CD14-positive monocyte (primary cell): ENCODE results near the gene CHST11. TPM values are rescaled to one million over a fixed set of nuclear protein-coding genes. Genes with fewer than 3 reads are reported as not detected.

Experiments
- DNase-seq, 3 donors: peaks; one replicate each; pipeline ENCODE4 v3.0.0-alpha.2; 2011 to 2022
- H2AFZ ChIP-seq: 2 replicates; pipeline ENCODE4 v1.6.0; 2012; ENCODE audit warnings: mild to moderate bottlenecking, low read depth, low read length, inconsistent platforms; ENCODE audit not compliant: insufficient read depth, poor library complexity, severe bottlenecking
- H3K27ac ChIP-seq, 2 donors: 1 replicate in 1 of 2; 2 replicates in 1 of 2; pipeline ENCODE4 v1.5.1; 2012 to 2013; ENCODE audit warnings: low read length in 2 of 2, control low read depth in 1 of 2, inconsistent platforms in 1 of 2, low read depth in 1 of 2, mild to moderate bottlenecking in 1 of 2
- H3K27me3 ChIP-seq, 2 donors: one replicate each; pipeline versions ENCODE4 v1.6.0 to v1.6.1; 2011 to 2013; ENCODE audit warnings: low read length in 2 of 2; ENCODE audit not compliant: control insufficient read depth in 2 of 2, insufficient read depth in 2 of 2
- H3K36me3 ChIP-seq, 2 donors: replicated peaks in 1 of 2; 1 replicate in 1 of 2; 2 replicates in 1 of 2; pipeline versions ENCODE4 v1.5.1 to v1.6.1; 2012 to 2013; ENCODE audit warnings: low read length in 2 of 2, control low read depth in 1 of 2, inconsistent platforms in 1 of 2, mild to moderate bottlenecking in 1 of 2; ENCODE audit not compliant: insufficient read depth in 2 of 2, control insufficient read depth in 1 of 2
- H3K4me1 ChIP-seq, 2 donors: 1 replicate in 1 of 2; 2 replicates in 1 of 2; pipeline versions ENCODE4 v1.5.1 to v1.6.1; 2012 to 2013; ENCODE audit warnings: low read length in 2 of 2, control low read depth in 1 of 2, inconsistent platforms in 1 of 2, mild to moderate bottlenecking in 1 of 2, moderate library complexity in 1 of 2; ENCODE audit not compliant: insufficient read depth in 2 of 2, control insufficient read depth in 1 of 2
- H3K4me2 ChIP-seq: replicated peaks from 2 replicates; pipeline ENCODE3; 2012; ENCODE audit warnings: low read length, moderate library complexity, mild to moderate bottlenecking; ENCODE audit not compliant: poor library complexity, severe bottlenecking; ENCODE audit errors: extremely low read depth
- H3K4me3 ChIP-seq, 3 experiments: fragments of 200-600 bp in 1 of 3; sonication (generic) in 1 of 3; replicated peaks in 1 of 3; 1 replicate in 2 of 3; 2 replicates in 1 of 3; pipeline ENCODE4 v1.5.1; 2011 to 2013; ENCODE audit warnings: low read length in 3 of 3, mild to moderate bottlenecking in 3 of 3, control low read depth in 2 of 3, low read depth in 2 of 3, inconsistent platforms in 1 of 3, moderate library complexity in 1 of 3
- H3K79me2 ChIP-seq: 2 replicates; pipeline ENCODE4 v1.6.0; 2012; ENCODE audit warnings: mild to moderate bottlenecking, control low read depth, inconsistent platforms, low read length, moderate library complexity; ENCODE audit not compliant: insufficient read depth
- H3K9ac ChIP-seq: 2 replicates; pipeline ENCODE4 v1.6.0; 2017; ENCODE audit warnings: low read length, mild to moderate bottlenecking; ENCODE audit not compliant: insufficient read depth, poor library complexity, severe bottlenecking
- H3K9me3 ChIP-seq, 2 donors: replicated peaks in 1 of 2; 1 replicate in 1 of 2; 2 replicates in 1 of 2; pipeline versions ENCODE4 v1.5.1 to v1.6.1; 2012 to 2013; ENCODE audit warnings: low read length in 2 of 2, control low read depth in 1 of 2; ENCODE audit not compliant: control insufficient read depth in 1 of 2, insufficient read depth in 1 of 2
- H4K20me1 ChIP-seq: 2 replicates; pipeline ENCODE4 v1.6.0; 2012; ENCODE audit warnings: mild to moderate bottlenecking, low read length, control low read depth, moderate library complexity; ENCODE audit not compliant: insufficient read depth
- H3K27ac Mint-ChIP-seq, 7 donors: one replicate each; pipeline ENCODE4 v1.8.0; 2020; ENCODE audit warnings: mild to moderate bottlenecking in 7 of 7, mixed read lengths in 7 of 7, moderate library complexity in 6 of 7, inconsistent platforms in 2 of 7
- H3K27me3 Mint-ChIP-seq, 3 donors: one replicate each; pipeline ENCODE4 v1.8.0; 2021 to 2022; ENCODE audit warnings: low read depth in 3 of 3, mild to moderate bottlenecking in 3 of 3, mixed read lengths in 3 of 3, moderate library complexity in 3 of 3, inconsistent platforms in 1 of 3
- H3K36me3 Mint-ChIP-seq, 2 donors: one replicate each; pipeline ENCODE4 v1.8.0; 2020; ENCODE audit warnings: mixed read lengths in 2 of 2, inconsistent platforms in 1 of 2, mild to moderate bottlenecking in 1 of 2
- H3K4me1 Mint-ChIP-seq: one replicate; pipeline ENCODE4 v1.8.0; 2020; ENCODE audit warnings: mild to moderate bottlenecking, mixed read lengths
- H3K4me3 Mint-ChIP-seq, 2 donors: one replicate each; pipeline ENCODE4 v1.8.0; 2020; ENCODE audit warnings: mild to moderate bottlenecking in 2 of 2, mixed read lengths in 2 of 2, moderate library complexity in 1 of 2
- H3K9me3 Mint-ChIP-seq, 7 donors: one replicate each; pipeline ENCODE4 v1.8.0; 2020 to 2022; ENCODE audit warnings: mixed read lengths in 7 of 7, mild to moderate bottlenecking in 6 of 7, moderate library complexity in 6 of 7, inconsistent platforms in 2 of 7
- CTCF ChIP-seq: fragments of 200-600 bp; IDR thresholded peaks from one replicate; pipeline ENCODE4 v1.8.0; 2022; ENCODE audit warnings: antibody characterized with exemption, mild to moderate bottlenecking
- WGBS: methylation state at CpG from one replicate; pipeline ENCODE4 v1.1.5; 2013; ENCODE audit warnings: missing lambda C conversion rate; ENCODE audit not compliant: insufficient coverage; 5-methylcytosine and 5-hydroxymethylcytosine counted together
- intact Hi-C, 2 donors: fragments of 100-400 bp; cut with micrococcal nuclease; formaldehyde crosslinking; loops; one replicate each; pipeline versions ENCODE4 v1.15.0 to v1.15.1; 2023
- polyA plus RNA-seq, 3 donors: library from polyadenylated mRNA; depleted of rRNA in 1 of 3; unstranded in 2 of 3; stranded (reverse) in 1 of 3; fragments of 300-500 nt in 2 of 3; fragments of >200 nt in 1 of 3; fragmentation: Illumina TruSeq in 2 of 3; gene quantifications; 1 replicate in 2 of 3; 2 replicates in 1 of 3; pipeline ENCODE4 v1.2.3, GENCODE V29; 2012 to 2021

The CHST11 gene
- polyA plus RNA-seq, 3 donors = 44.4 to 66.6 (median 48.4) TPM

- H3K27ac Mint-ChIP-seq = peak overlapping the region; percentile 31 to 92 (median 84)
- no peak overlapping the region for H3K4me2 ChIP-seq
- peaks cover 47% of the 10 kb centered on the region for H4K20me1 ChIP-seq
- H3K4me1 Mint-ChIP-seq = peaks cover 60% of the 10 kb centered on the region
- H2AFZ ChIP-seq = no peak overlapping the region
- peak overlapping the region in 1 of 2 donors; percentile 67 for H3K27ac ChIP-seq
- peaks cover 27 to 29% of the 10 kb centered on the region in 2 donors for H3K36me3 Mint-ChIP-seq
- H3K9me3 ChIP-seq = no peaks in the 10 kb centered on the region
- no peak overlapping the region for H3K4me3 ChIP-seq
- peaks cover 0 to 12% of the 10 kb centered on the region in 2 donors for H3K36me3 ChIP-seq
- WGBS = no CpG with 5 or more reads among the region's 3 CpGs
- DNase-seq = peak; percentile 25 to 63 (median 49)
- H3K9me3 Mint-ChIP-seq = peaks cover 0 to 2% (median 0%) of the 10 kb centered on the region in 7 donors
- H3K9ac ChIP-seq = no peak overlapping the region
- no peak for TF ChIP-seq CTCF
- no peaks in the 10 kb centered on the region for H3K27me3 Mint-ChIP-seq
- H3K4me1 ChIP-seq = peaks cover 66 to 68% of the 10 kb centered on the region in 2 donors
- H3K27me3 ChIP-seq = no peaks in the 10 kb centered on the region
- intact Hi-C loops = no loop called here
- H3K4me3 Mint-ChIP-seq = no peak overlapping the region
- H3K79me2 ChIP-seq = peaks cover 95% of the 10 kb centered on the region
These were observed 294.8 kb downstream of the CHST11 start for GRCh38 chr12:104751594-104751993.

- intact Hi-C loops = no loop called here
- Histone ChIP-seq H2AFZ (no peak overlapping the region), H3K79me2 (peaks cover 95% of the 10 kb centered on the region), H3K4me2 (no peak overlapping the region), H3K9ac (no peak overlapping the region), H3K27ac (peak overlapping the region; percentile 41 to 67), H4K20me1 (peaks cover 49% of the 10 kb centered on the region), H3K36me3 (peaks cover 3 to 17% of the 10 kb centered on the region in 2 donors), H3K4me1 (peaks cover 62 to 63% of the 10 kb centered on the region in 2 donors), H3K4me3 (no peak overlapping the region), H3K9me3 (no peaks in the 10 kb centered on the region), H3K27me3 (no peaks in the 10 kb centered on the region)
- no peak overlapping the region for H3K4me3 Mint-ChIP-seq
- H3K4me1 Mint-ChIP-seq = peaks cover 56% of the 10 kb centered on the region
- no peaks in the 10 kb centered on the region for H3K27me3 Mint-ChIP-seq
- WGBS = 98% methylated on average over 4 of the region's 4 CpGs
- no peak for DNase-seq
- peaks cover 32 to 34% of the 10 kb centered on the region in 2 donors for H3K36me3 Mint-ChIP-seq
- peaks cover 0 to 2% (median 0%) of the 10 kb centered on the region in 7 donors for H3K9me3 Mint-ChIP-seq
- peak overlapping the region; percentile 31 to 92 (median 78) for H3K27ac Mint-ChIP-seq
- TF ChIP-seq CTCF = no peak
These were observed 295.3 kb downstream of the CHST11 start for GRCh38 chr12:104752016-104752415.
